A673 (cell line): ENCODE measurements around the gene CPN2.

Experiments
- EZH2 ChIP-seq: fragments of 200-600 bp; sonication (generic); IDR thresholded peaks from 2 replicates; pipeline ENCODE4 v1.6.1; 2017; ENCODE audit warnings: borderline replicate concordance, low read depth, mild to moderate bottlenecking, mixed read lengths, antibody characterized with exemption, low read length; ENCODE audit not compliant: poor library complexity, severe bottlenecking
- TF ChIP-seq, protein P1 (sequence below): fragments of 300-800, 200-600 bp; sonication (generic); conservative IDR thresholded peaks from 2 replicates; pipeline ENCODE4 v1.5.1; 2017; ENCODE audit warnings: low read depth, mild to moderate bottlenecking, antibody characterized with exemption, low read length, moderate library complexity, mixed read lengths

GRCh38 chr3:194300936-194301335, 50.2 kb downstream of the CPN2 start:
- no peak for TF ChIP-seq EZH2
- TF ChIP-seq, protein P1, sequence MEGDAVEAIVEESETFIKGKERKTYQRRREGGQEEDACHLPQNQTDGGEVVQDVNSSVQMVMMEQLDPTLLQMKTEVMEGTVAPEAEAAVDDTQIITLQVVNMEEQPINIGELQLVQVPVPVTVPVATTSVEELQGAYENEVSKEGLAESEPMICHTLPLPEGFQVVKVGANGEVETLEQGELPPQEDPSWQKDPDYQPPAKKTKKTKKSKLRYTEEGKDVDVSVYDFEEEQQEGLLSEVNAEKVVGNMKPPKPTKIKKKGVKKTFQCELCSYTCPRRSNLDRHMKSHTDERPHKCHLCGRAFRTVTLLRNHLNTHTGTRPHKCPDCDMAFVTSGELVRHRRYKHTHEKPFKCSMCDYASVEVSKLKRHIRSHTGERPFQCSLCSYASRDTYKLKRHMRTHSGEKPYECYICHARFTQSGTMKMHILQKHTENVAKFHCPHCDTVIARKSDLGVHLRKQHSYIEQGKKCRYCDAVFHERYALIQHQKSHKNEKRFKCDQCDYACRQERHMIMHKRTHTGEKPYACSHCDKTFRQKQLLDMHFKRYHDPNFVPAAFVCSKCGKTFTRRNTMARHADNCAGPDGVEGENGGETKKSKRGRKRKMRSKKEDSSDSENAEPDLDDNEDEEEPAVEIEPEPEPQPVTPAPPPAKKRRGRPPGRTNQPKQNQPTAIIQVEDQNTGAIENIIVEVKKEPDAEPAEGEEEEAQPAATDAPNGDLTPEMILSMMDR: no peak
